ENCODE data around the gene ZNF304.

ZNF304 gene

DNA sequence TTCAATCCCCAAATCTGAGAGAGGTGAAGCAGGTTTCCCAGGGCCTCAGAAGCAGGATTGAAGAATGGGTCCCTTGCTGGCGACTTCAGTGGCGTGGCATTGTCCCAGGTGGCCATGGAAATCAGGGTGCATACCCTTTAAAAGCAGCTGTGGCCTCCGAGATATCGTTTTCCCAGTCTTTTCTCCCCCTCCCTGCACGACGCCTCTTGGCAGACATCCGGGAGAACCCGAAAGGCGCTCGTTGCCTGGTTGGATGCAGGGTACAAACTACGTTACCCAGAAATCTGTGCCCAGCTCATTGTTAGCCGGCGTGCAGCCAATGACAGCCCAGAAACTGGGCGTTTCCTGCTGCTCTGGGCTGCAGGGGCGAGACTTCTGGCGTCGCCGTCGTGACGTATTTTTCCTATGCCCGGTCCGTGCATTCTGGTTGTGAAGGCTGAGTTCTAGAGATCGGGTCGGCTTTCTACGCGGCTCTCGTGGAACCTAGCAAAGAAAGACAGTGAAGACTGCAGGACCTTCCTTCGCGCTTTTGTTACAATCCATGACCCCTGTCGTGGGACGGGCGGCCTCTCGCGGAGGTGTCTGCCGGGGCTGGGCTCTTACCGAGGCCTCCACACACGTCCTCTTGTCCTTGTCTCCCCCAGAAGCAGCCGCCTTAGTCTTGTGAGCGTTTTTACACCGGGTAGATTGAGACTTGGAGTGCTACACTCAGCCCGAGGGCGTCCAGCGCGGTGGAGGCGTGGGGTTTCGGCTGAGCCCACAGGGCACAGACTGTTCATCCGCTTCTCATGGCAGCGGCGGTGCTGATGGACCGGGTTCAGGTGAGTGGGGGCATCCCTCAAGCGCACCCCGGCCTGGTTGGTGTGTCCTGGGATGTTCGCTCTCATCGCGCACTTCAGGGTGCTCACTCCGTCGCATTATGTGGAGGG is at the start of gene ZNF304:
Gene ZNF304 (plus strand): TSS at position 395 of the 929 bp plus-strand sequence. CDS start 394 bp downstream, at position 789.
- peak; percentile 89 for DNase-seq

- no peak for DNase-seq
Observed at GRCh38 chr19:57302020-57302465, 49.0 kb upstream of the ZNF304 start.

- DNase-seq = no peak
Observed at GRCh38 chr19:57302727-57303401, 48.2 kb upstream of the ZNF304 start.

GRCh38 chr19:57305056-57305455 is 46.0 kb upstream of the ZNF304 start:
- DNase-seq = no peak

GRCh38 chr19:57308514-57308913 is 42.6 kb upstream of the ZNF304 start:
- no peak for DNase-seq

GRCh38 chr19:57310792-57311191 is 40.3 kb upstream of the ZNF304 start:
- no peak for DNase-seq

DNA sequence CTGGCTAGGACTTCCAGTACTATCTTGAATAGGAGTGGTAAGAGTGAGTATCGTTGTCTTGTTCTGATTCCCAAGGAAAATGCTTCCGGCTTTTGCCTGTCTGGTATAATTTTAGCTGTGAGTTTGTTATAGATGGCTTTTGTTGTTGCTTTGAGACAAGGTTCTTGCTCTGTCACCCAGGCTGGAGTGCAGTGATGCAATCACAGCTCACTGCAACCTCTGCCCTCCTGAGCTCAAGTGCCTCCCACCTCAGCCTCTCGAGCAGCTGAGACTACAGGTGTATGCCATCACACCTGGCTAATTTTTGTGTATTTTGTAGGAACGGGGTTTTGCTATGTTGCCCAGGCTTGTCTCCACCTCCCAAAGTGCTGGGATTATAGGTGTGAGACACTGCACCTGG is 36.9 kb upstream of the ZNF304 start:
- DNase-seq = no peak

DNA sequence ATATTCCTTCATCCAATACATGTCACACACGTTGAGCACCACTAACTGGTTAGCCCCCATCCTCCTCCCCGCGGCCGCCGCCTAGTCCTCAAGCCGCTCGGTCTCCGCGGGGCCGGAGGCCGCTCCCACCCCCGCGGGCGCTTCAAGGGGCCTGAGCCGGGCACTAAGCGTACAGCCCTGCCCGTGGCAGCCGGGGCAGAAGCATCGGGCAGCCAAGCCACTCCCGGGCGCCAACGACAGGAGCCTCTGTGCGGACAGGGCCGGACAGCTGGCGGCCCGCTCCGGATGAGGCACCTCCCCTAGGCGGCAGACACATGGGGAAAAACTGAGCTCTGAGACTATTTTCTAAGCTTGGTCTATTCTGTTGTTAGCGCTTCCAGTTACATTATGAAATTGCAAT is 33.6 kb upstream of the ZNF304 start:
- no peak for DNase-seq

DNA sequence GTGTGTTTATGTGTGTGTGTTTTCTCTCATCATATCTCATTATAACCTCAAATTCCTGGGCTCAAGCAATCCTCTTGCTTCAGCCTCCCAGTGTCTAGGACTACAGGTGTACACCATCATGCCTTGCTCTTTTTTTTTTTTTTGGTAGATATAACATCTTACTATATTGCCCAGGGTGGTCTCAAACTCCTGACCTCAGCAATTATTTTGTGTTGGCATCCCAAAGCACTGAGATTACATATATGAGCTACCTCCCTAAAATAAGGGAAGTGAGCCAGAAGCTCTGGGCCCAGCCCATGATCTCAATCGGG is 31.2 kb upstream of the ZNF304 start:
- no peak for DNase-seq

DNA sequence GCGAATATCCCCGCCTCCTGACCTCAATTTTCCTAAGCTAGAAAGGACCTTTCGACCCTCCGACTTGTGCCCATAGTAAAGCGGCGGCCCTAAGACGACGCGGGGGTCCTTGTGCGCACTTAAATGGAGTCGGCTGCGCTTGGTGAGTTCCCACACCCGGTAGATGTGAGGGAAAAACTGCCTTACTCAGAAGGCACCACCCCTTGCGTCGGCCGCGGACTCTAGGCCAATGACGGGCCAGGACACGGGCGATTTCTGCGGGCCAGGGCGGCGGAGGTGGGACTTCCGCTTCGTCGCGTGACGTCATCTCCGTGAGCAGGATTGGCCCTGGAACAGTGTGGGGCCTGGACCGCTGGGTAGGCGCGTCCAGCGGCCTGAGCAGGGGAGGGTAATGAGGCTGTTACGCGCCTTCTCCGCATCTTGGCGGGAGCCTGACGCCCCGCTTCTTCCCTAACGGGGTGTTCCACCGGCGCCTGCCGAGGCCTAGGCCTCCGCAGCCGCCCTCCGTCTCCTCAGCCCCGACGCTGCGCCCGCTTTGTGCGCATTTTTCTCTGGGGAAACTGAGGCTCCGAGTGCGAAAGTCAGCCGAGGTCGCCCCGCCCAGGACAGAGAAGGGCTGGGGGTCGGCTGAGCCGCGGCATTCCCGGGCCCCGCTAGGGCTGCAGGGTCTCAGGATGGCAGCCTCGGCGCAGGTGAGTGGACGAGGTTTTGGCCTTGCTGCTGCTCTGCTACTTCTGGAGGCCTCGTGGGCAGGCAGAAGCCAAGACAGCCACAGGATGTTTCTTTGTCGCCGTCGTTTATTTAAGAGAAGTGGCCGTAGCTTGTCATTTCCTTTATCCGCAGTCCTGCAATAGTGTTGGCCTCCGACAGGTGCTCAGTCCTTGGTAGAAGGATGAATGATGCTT is 30.6 kb upstream of the ZNF304 start, which contains the start of gene ZNF543:
Gene ZNF543 (plus strand): TSS at position 293 of the 905 bp plus-strand sequence. CDS start 382 bp downstream, at position 675.
- peak; percentile 94 for DNase-seq

GRCh38 chr19:57321116-57321515 is 30.0 kb upstream of the ZNF304 start:
- DNase-seq = no peak

GRCh38 chr19:57321751-57322150 is 29.3 kb upstream of the ZNF304 start:
- no peak for DNase-seq

DNA sequence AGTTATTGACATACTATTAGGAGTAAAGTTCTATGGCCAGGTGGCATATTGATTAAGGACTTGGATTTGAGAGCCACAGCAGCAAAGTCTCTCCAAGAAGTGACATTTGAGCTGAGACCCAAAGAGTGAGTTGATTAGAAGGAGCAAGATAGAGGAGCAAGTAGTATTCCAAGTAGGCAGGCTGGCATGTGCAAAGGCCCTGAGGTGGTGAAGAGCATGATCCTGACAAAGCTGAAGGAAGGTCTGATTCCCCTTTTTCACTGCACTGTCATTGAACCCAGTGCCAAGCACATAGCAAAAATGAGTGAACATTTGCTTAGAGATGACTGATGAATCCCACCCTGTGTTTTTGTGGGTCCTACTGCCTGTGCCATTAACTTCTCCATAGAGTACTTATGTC is 26.1 kb upstream of the ZNF304 start:
- DNase-seq = no peak

DNA sequence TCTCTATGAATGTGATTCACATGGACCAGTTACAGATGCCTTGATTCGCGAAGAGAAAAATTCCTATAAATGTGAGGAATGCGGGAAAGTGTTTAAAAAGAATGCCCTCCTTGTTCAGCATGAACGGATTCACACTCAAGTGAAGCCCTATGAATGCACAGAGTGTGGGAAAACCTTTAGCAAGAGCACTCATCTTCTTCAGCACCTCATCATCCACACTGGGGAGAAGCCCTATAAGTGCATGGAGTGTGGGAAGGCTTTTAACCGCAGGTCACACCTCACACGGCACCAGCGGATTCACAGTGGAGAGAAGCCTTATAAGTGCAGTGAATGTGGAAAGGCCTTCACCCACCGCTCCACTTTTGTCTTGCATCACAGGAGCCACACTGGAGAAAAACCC is 23.1 kb upstream of the ZNF304 start:
- no peak for DNase-seq

DNA sequence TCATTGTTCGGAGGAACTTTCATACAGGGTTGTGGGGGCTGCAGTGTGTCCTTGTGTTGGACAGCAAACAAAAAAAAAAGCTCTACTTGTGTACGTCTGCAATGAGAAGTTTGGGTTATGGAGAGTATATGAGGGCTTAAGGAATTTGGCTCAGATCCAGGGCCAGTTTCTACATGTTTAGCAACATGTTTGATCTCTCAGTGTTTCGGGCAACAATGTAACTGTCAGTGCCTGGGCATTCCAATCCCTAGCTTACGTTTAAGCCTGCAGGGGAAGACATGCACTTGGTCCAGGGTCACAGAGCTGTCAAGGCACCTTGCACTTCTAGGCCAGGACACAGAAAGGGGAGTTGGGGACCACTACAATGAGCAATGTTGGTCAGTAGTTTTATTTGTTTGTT is 16.9 kb upstream of the ZNF304 start:
- no peak for DNase-seq

DNA sequence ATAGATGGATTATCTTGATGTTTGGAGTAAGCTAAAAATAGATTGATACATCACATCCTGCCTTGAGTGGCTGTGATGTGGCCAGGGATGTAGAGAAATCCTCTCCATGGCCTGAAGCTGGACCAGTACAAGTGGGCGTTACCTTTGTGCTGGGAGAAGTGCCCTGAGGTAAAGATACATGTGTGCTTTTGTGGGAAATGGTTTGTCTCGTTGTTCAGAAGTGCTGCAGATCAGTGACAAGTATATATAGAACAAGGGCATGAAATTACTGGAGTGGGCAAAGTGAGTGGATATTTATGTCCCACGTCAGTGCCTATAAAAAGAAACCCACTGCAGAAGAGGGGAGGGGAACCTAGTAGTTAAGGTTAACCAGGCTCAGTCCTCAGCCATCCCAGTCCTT is 12.2 kb upstream of the ZNF304 start:
- no peak for DNase-seq

DNA sequence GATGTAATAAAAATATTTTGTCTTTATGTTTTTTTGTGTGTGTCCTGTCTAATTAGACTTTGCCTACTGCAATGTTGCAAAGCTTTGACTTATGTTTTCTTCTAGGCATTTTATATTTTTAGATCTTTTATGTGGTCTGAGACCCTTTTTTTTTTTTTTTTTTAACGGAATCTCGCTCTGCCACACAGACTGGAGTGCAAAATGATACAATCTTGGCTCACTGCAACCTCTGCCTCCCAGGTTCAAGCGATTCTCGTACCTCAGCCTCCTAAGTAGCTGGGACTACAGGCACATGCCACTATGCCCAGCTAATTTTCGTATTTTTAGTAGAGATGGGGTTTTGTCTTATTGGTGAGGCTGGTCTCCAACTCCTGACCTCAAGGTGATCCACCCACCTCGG is 8.5 kb upstream of the ZNF304 start:
- no peak for DNase-seq

GRCh38 chr19:57348136-57348535 is 2.9 kb upstream of the ZNF304 start:
- DNase-seq = no peak

DNA sequence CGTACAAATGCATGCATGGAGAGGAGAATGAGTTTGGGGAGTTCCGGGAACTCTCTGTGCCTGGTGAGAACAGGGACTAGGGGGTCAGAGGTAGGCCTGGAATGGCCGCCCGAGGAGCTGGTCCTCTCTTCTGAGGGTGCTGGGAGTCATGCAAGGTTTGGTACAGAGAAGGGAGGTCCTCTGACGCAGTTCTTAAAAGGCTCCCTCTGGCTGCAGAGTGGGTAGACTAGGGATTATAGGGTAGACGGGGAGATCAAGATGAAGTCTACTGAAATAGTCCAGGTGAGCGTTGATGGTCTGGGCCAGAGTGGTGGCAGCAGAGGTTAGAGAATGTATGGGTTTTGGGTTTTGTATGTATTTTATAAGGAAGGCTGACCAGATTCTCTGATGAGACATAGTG is 796 bp downstream of the ZNF304 start:
- DNase-seq = no peak

- no peak for DNase-seq
Observed at GRCh38 chr19:57355916-57356315, 4.8 kb downstream of the ZNF304 start.

DNA sequence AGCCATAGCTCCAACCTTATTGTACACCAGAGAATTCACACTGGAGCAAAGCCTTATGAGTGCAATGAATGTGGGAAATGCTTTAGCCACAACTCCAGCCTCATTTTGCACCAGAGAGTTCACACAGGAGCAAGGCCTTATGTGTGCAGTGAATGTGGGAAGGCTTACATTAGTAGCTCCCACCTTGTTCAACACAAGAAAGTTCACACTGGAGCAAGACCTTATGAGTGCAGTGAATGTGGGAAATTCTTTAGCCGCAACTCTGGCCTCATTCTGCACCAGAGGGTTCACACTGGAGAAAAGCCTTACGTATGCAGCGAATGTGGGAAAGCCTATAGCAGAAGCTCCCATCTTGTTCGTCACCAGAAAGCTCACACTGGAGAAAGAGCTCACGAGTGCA is 6.3 kb downstream of the ZNF304 start:
- no peak for DNase-seq

GRCh38 chr19:57359300-57359699 is 8.2 kb downstream of the ZNF304 start:
- no peak for DNase-seq

DNA sequence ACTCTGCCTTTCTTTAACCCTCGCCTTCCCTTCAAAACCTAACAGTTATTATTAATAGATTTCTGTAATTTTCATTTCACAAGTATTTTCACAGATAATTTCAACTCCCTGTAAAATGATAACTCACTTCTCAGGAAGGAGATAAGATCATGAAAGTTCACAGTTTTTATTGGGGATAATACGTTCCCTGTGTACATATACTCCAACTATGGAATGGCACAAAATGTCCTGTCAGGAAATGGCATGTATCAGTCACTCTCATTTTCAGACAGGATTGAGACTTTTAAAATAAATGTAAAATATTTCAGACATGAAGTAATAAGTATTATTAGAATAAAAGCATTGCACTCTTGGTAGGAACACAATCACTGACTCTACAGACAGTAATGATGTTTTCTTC is 11.3 kb downstream of the ZNF304 start:
- DNase-seq = no peak
